Measurements from ENCODE around the gene VAC14. TPM values are rescaled to one million over a fixed set of nuclear protein-coding genes. Genes with fewer than 3 reads are reported as not detected.
"Not testable (repeated sequence)": the region's sequence is repeated elsewhere in the genome, so short reads cannot be mapped to it uniquely, and the experiment has no call there.

Gene VAC14
- total RNA-seq, 4 donors from 2014 or later, result 43.4 to 69.4 (median 63.1) TPM

- WGBS, 2 donors, result 94 to 97% methylated on average over 7 to 14 of the region's 15 CpGs
- DNase-seq, result no peak
- Histone ChIP-seq H3K4me1 (peaks cover 6 to 12% of the 10 kb centered on the region in 2 donors), H3K4me3 (replicated peaks in 1 of 3) (no peak overlapping the region), H3K9me3 (no peaks in the 10 kb centered on the region), H3K36me3 (peaks cover 35 to 55% of the 10 kb centered on the region in 2 donors), H3K27ac (no peak overlapping the region), H3K27me3 (no peaks in the 10 kb centered on the region)
- intact Hi-C loops (cut with DNase I), result no loop called here
- no peak for TF ChIP-seq POLR2A (IDR thresholded peaks at IDR 0.05)
- no peak for TF ChIP-seq CTCF (IDR thresholded peaks at IDR 0.05)
These were observed 123.3 kb downstream of the VAC14 start for GRCh38 chr16:70677499-70678120.

- 90 to 96% methylated on average over 5 to 13 of the region's 14 CpGs for WGBS, 2 donors
- H3K36me3 ChIP-seq, result peaks cover 35 to 55% of the 10 kb centered on the region in 2 donors
- H3K4me1 ChIP-seq, result peaks cover 6 to 9% of the 10 kb centered on the region in 2 donors
- intact Hi-C loops (cut with DNase I), result no loop called here
- H3K4me3 ChIP-seq (replicated peaks in 1 of 3), result no peak overlapping the region
- no peaks in the 10 kb centered on the region for H3K27me3 ChIP-seq
- no peak for TF ChIP-seq CTCF (IDR thresholded peaks at IDR 0.05)
- DNase-seq, result no peak
- H3K9me3 ChIP-seq, result no peaks in the 10 kb centered on the region
- H3K27ac ChIP-seq, result no peak overlapping the region
These were observed 124.1 kb downstream of the VAC14 start for GRCh38 chr16:70676675-70677498.

- DNase-seq, result no peak
- WGBS, 2 donors, result 75 to 89% methylated on average over 2 to 6 of the region's 7 CpGs
- intact Hi-C loops (cut with DNase I), result no loop called here
- peaks cover 0 to under 1% of the 10 kb centered on the region in 2 donors for H3K4me1 ChIP-seq
- peaks cover 39 to 56% of the 10 kb centered on the region in 2 donors for H3K36me3 ChIP-seq
- no peak overlapping the region for H3K27ac ChIP-seq
- no peak for TF ChIP-seq CTCF (IDR thresholded peaks at IDR 0.05)
- no peak for TF ChIP-seq POLR2A (IDR thresholded peaks at IDR 0.05)
- H3K4me3 ChIP-seq (replicated peaks in 1 of 3), result no peak overlapping the region
- H3K9me3 ChIP-seq, result no peaks in the 10 kb centered on the region
- no peaks in the 10 kb centered on the region for H3K27me3 ChIP-seq
These were observed 125.0 kb downstream of the VAC14 start for GRCh38 chr16:70675851-70676513.

- 93 to 94% methylated on average over 18 of the region's 18 CpGs for WGBS, 2 donors
- DNase-seq, result no peak
- intact Hi-C loops (cut with DNase I), result no loop called here
- Histone ChIP-seq H3K9me3 (no peaks in the 10 kb centered on the region), H3K27ac (no peak overlapping the region), H3K4me1 (no peaks in the 10 kb centered on the region), H3K36me3 (peaks cover 40 to 56% of the 10 kb centered on the region in 2 donors), H3K4me3 (replicated peaks in 1 of 3) (no peak overlapping the region), H3K27me3 (no peaks in the 10 kb centered on the region)
- TF ChIP-seq CTCF (IDR thresholded peaks at IDR 0.05) (no peak), POLR2A (IDR thresholded peaks at IDR 0.05) (no peak)
These were observed 126.5 kb downstream of the VAC14 start for GRCh38 chr16:70674221-70675014.

- H3K4me1 ChIP-seq; H3K4me3 ChIP-seq (replicated peaks in 1 of 3); H3K27me3 ChIP-seq; H3K27ac ChIP-seq; DNase-seq; H3K9me3 ChIP-seq; intact Hi-C loops (cut with DNase I): not testable (repeated sequence)
- peaks cover 38 to 40% of the 10 kb centered on the region in 2 donors for H3K36me3 ChIP-seq
- WGBS, 2 donors, result 94 to 95% methylated on average over 4 of the region's 4 CpGs
These were observed 130.0 kb downstream of the VAC14 start for GRCh38 chr16:70670938-70671337.
